Retinal pigment epithelial cell (primary cell): ENCODE measurements around the gene TYW5.
A peak's percentile ranks its signal among the peaks of the same experiment; 100 is the strongest.

Source experiments
- DNase-seq: peaks from one replicate; pipeline ENCODE4 v3.0.0-alpha.2; 2010; ENCODE audit warnings: low read depth
- H3K4me3 ChIP-seq: 2 replicates; pipeline ENCODE4 v1.5.1; 2011; ENCODE audit warnings: mild to moderate bottlenecking, low read length, control low read depth, moderate library complexity
- TF ChIP-seq, protein P1 (sequence below): conservative IDR thresholded peaks from 2 replicates; pipeline ENCODE4 v1.5.1; 2011; ENCODE audit warnings: low read depth, low read length, control low read depth, inconsistent platforms

Gene TYW5

DNA sequence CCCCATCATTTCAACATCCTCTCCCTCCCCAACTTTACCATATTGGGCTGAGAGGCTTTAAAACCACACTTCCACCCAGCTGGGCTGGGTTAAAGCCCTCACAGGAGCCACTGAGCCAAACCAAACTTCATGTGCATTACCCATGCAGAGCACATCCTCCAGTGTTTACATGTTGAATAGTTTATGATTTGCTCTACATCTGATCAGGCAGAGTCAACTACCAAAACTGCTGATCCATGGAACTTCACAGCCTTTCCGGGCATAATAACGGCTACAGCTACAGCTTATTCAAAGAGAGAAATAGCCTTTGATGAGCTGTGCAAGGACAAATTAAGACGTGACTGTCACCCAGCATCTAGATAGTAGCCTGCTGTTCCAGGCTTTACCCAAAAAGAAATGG lies 39.1 kb upstream of the TYW5 start:
- H3K4me3 ChIP-seq, result no peak overlapping the region

DNA sequence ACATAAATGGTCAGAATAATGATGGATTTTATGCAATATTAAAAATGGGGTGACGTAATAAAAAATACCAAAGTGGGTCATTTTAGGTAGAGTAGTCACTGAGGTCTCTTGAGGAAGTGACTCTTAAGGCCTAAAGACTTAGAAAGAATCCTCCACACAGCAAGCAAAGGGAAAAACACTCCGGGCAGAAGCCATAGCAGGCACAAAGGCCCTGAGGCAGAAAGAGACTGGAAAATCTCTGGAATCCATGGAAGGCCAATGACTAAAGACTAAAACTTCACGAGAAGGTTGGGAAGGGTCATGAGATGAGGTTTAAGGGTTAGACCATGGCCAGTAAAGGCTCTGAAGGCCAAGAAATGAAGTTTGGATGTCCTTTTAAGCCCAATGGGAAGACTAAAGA lies 37.0 kb upstream of the TYW5 start:
- TF ChIP-seq, protein P1, sequence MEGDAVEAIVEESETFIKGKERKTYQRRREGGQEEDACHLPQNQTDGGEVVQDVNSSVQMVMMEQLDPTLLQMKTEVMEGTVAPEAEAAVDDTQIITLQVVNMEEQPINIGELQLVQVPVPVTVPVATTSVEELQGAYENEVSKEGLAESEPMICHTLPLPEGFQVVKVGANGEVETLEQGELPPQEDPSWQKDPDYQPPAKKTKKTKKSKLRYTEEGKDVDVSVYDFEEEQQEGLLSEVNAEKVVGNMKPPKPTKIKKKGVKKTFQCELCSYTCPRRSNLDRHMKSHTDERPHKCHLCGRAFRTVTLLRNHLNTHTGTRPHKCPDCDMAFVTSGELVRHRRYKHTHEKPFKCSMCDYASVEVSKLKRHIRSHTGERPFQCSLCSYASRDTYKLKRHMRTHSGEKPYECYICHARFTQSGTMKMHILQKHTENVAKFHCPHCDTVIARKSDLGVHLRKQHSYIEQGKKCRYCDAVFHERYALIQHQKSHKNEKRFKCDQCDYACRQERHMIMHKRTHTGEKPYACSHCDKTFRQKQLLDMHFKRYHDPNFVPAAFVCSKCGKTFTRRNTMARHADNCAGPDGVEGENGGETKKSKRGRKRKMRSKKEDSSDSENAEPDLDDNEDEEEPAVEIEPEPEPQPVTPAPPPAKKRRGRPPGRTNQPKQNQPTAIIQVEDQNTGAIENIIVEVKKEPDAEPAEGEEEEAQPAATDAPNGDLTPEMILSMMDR, result no peak
- DNase-seq, result no peak
- no peak overlapping the region for H3K4me3 ChIP-seq

More for the DNA sequence above, 39.1 kb upstream of the TYW5 start:
- TF ChIP-seq, protein P1, result no peak
- DNase-seq, result no peak

DNA sequence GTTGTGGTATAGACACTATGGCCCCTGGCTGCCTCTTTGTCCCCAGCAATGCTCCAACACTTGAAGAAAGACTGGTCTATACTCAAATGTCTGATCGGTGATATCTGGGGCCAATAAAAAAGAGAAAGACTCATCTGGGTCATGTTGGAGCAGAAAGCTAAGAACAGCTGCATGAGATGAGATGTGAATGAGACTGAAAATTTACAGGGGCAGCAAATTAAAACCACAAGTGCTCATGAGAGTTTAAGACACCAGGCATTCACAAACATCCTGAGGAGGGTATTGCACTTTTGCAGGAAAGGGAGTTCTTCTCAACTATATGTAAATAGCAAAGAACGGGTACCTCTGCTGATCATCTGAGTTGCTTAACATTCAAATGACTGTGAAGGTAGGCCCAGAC lies 36.4 kb upstream of the TYW5 start:
- TF ChIP-seq, protein P1, result no peak
- DNase-seq, result no peak

DNA sequence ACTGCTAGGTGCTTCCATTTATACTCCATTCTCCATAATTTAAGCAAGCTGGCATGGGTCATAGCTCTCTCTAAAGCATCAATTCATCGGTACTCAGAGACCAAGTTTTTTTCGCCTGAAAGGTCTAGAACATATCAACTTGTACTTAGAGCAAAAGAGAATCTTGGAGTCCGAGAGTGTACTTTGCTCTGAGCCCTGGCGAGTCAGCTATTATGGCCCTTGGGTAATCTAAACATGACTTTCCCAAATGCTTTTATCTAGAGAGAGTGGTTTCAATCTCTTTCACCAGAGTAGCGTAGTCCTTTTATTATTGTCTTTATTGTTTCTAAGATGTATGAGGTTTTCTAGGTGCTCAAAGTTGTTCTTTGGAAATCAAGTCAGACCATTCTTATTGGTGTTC lies 34.5 kb upstream of the TYW5 start:
- no peak overlapping the region for H3K4me3 ChIP-seq
- DNase-seq, result no peak
- TF ChIP-seq, protein P1, result no peak

More for the DNA sequence above, 36.4 kb upstream of the TYW5 start:
- no peak overlapping the region for H3K4me3 ChIP-seq

DNA sequence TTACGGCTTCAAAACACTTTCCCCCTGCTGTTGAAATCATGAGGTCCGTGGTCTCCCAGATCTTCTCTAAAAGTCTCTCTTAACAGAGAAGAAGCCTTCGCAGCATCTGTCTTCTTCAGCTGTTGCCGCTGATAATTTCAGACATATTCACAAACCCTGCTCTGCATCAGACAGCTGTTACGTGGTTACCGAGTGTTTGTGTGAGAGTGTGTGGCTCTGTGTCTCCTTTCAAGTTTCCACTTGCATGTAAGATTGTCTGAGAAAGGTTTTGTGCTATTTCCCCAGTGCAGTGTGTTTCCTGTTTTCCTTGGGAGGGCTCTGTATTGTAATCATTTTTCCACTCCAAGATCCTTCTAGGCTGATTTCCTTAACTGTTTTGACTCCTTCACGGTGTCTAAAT lies 32.9 kb upstream of the TYW5 start:
- DNase-seq, result no peak
- TF ChIP-seq, protein P1, result no peak
- no peak overlapping the region for H3K4me3 ChIP-seq

DNA sequence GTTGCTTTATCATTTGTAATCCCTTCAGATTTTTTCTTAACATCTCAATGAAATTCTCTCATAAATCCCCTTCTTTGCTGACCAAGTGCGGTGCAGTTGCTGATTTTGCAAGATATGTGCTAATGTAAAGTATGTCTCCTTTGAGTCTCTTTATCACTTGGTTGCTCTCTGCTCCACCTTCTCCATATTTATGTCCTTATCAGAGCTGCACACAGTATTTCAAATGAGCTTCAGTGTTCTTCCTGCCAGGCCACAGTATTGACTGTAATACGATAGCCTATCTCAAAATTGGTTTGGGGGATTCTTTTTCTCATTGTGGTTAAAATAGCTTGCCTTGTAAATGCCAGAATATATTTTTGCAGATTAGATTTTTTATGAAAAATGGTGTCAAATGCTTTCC lies 32.3 kb upstream of the TYW5 start:
- H3K4me3 ChIP-seq, result no peak overlapping the region
- TF ChIP-seq, protein P1, result no peak
- no peak for DNase-seq

DNA sequence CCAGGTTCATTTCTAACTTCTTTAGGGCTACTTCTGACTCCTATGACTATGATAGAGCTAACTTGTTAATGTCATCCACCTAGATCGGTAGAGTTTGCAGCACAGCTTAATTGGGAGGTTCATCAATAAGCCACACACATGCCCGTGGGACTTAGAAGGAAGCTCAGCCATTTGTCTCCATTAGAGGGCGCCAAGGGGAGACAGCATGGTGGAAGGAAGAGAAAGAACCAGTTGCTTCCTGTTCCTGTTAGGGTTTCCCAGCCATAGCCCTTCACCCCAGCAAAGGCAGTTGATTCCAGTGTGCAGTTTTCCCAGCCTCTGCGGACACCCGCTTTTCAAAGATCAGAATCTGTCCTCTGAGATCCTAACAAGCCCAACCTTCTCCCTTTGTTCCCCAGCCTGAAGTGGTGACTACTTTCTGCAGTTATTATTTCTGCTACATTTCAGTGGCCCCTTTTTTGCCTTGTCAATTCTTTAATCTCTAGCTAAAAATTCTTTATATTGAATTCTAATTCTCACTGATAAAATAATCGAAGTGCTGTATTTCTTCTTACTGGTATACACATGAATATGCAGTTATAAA lies 30.4 kb upstream of the TYW5 start:
- TF ChIP-seq, protein P1, result peak; percentile 84
- DNase-seq, result no peak
- no peak overlapping the region for H3K4me3 ChIP-seq
